ENCODE data around the gene APOL4.

GRCh38 chr22:36180038-36180880, 21.4 kb downstream of the APOL4 start:
- TF ChIP-seq EZH2 (IDR thresholded peaks at IDR 0.05), result no peak
- TF ChIP-seq POLR2AphosphoS5 (IDR thresholded peaks at IDR 0.05; ENCODE audit: borderline replicate concordance, low read depth, low read length), result no peak
- no peak for TF ChIP-seq FOXP2 (optimal IDR thresholded peaks at IDR 0.05; ENCODE audit: control extremely low read depth, extremely low read length, insufficient read depth)
